Activated T-cell treated with anti-CD3 and anti-CD28 coated beads, Interleukin-2, amount 50 U/mL, for 1 hour (primary cell): ENCODE data around the gene C1QTNF8.

Experiments used
- DNase-seq: peaks from one replicate; pipeline ENCODE4 v3.0.0-alpha.2; 2020

The C1QTNF8 gene

GRCh38 chr16:1127101-1127500 lies 31.1 kb upstream of the C1QTNF8 start:
- DNase-seq: no peak

- DNase-seq: no peak
These were observed 30.5 kb upstream of the C1QTNF8 start for GRCh38 chr16:1126586-1126985.

- no peak for DNase-seq
These were observed 30.0 kb upstream of the C1QTNF8 start for GRCh38 chr16:1126044-1126443.

- no peak for DNase-seq
These were observed 29.4 kb upstream of the C1QTNF8 start for GRCh38 chr16:1125471-1125870.

GRCh38 chr16:1124795-1125194 lies 28.8 kb upstream of the C1QTNF8 start:
- DNase-seq: no peak

GRCh38 chr16:1124291-1124690 lies 28.2 kb upstream of the C1QTNF8 start:
- no peak for DNase-seq

GRCh38 chr16:1123525-1124230 lies 27.6 kb upstream of the C1QTNF8 start:
- no peak for DNase-seq

- DNase-seq: no peak
These were observed 26.3 kb upstream of the C1QTNF8 start for GRCh38 chr16:1122398-1122765.

- DNase-seq: no peak
These were observed 25.8 kb upstream of the C1QTNF8 start for GRCh38 chr16:1121601-1122397.

GRCh38 chr16:1121009-1121408 lies 25.0 kb upstream of the C1QTNF8 start:
- no peak for DNase-seq

GRCh38 chr16:1120577-1120941 lies 24.5 kb upstream of the C1QTNF8 start:
- DNase-seq: no peak

- no peak for DNase-seq
These were observed 23.9 kb upstream of the C1QTNF8 start for GRCh38 chr16:1119766-1120576.

- no peak for DNase-seq
These were observed 23.1 kb upstream of the C1QTNF8 start for GRCh38 chr16:1119129-1119528.

GRCh38 chr16:1117926-1118325 lies 21.9 kb upstream of the C1QTNF8 start:
- no peak for DNase-seq

GRCh38 chr16:1117176-1117900 lies 21.3 kb upstream of the C1QTNF8 start:
- DNase-seq: no peak

GRCh38 chr16:1116693-1117077 lies 20.6 kb upstream of the C1QTNF8 start:
- no peak for DNase-seq

- DNase-seq: no peak
These were observed 18.0 kb upstream of the C1QTNF8 start for GRCh38 chr16:1113889-1114526.

GRCh38 chr16:1113489-1113888 lies 17.4 kb upstream of the C1QTNF8 start:
- no peak for DNase-seq

- DNase-seq: no peak
These were observed 16.6 kb upstream of the C1QTNF8 start for GRCh38 chr16:1112506-1113184.

GRCh38 chr16:1109648-1110047 lies 13.6 kb upstream of the C1QTNF8 start:
- no peak for DNase-seq

GRCh38 chr16:1108299-1109252 lies 12.5 kb upstream of the C1QTNF8 start:
- DNase-seq: no peak
